Measurements from ENCODE around the gene HES4. TPM values are rescaled to one million over a fixed set of nuclear protein-coding genes. Genes with fewer than 3 reads are reported as not detected.
A peak's percentile ranks its signal among the peaks of the same experiment; 100 is the strongest.
"Not testable (repeated sequence)": the region's sequence is repeated elsewhere in the genome, so short reads cannot be mapped to it uniquely, and the experiment has no call there.

Gene HES4
- total and polyA plus RNA-seq, 7 experiments from 2014 or later, result 0.22 to 35.0 (median 1.8) TPM; not detected in 2

DNA sequence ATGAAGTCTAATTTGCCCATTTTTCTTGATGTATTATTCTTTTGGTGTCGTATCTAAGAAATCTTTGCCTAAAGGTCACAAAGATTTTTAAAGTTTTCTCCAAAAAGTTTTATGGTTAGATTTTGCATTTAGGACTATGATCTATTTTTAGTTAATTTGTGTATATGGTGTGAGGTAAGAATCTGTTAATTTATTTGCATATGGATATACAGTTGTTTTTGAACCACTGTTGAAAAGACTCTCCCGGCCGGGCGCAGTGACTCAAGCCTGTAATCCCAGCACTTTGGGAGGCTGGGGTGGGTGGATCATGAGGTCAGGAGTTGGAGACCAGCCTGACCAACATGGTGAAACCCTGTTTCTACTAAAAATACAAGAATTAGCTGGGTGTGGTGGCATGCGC is 11.8 kb downstream of the HES4 start:
- ATAC-seq; H3K36me3 ChIP-seq (ENCODE audit: control insufficient read depth in 2 of 3, insufficient read depth in 3 of 3, low read length in 3 of 3); H3K4me3 ChIP-seq (ENCODE audit: low read length); H3K4me1 ChIP-seq (ENCODE audit: control insufficient read depth in 2 of 2, insufficient read depth in 2 of 2, low read length in 2 of 2); intact Hi-C loops (cut with micrococcal nuclease); H3K36me3 Mint-ChIP-seq; H3K9me3 ChIP-seq (ENCODE audit: control insufficient read depth in 2 of 3, low read length in 3 of 3); CTCF ChIA-PET; H3K4me3 Mint-ChIP-seq; POLR2A ChIA-PET; H3K27me3 ChIP-seq (ENCODE audit: control insufficient read depth in 2 of 2, insufficient read depth in 2 of 2, low read length in 2 of 2); H3K4me1 Mint-ChIP-seq; DNase-seq; H3K27ac ChIP-seq (ENCODE audit: low read depth, low read length): not testable (repeated sequence)
- peaks cover 7 to 55% (median 34%) of the 10 kb centered on the region in 5 donors for H3K27me3 Mint-ChIP-seq
- peak overlapping the region in 1 of 9 donors; percentile 59 for H3K27ac Mint-ChIP-seq
- H3K9me3 Mint-ChIP-seq, result peaks cover 0 to 13% (median 6%) of the 10 kb centered on the region in 11 donors

DNA sequence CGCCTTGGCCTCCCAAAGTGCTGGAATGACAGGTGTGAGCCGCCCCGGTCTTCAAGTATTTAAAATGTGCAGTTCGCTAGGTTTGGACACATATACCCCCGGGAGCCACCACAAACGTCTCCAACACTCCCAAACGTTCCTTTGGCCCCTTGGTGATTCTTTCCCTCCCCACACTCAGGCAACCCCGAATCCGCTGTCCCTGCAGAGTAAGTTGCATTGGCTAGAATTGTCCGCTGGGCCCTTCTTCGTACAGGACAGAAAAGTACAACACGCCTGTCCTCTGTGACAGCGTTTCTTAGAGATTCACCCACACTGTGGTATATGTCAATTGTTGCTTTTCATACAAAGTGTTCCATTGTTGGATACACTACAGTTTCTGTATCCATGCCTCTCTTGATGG is 14.8 kb downstream of the HES4 start:
- Mint-ChIP-seq H3K36me3 (no peaks in the 10 kb centered on the region), H3K27ac (no peak overlapping the region), H3K4me3 (no peak overlapping the region), H3K4me1 (peaks cover 0 to 2% (median 0%) of the 10 kb centered on the region in 7 donors), H3K27me3 (peaks cover 8 to 48% (median 30%) of the 10 kb centered on the region in 5 donors), H3K9me3 (peaks cover 0 to 9% (median 0%) of the 10 kb centered on the region in 11 donors)
- Histone ChIP-seq H3K27ac (ENCODE audit: low read depth, low read length) (no peak overlapping the region), H3K27me3 (ENCODE audit: control insufficient read depth in 2 of 2, insufficient read depth in 2 of 2, low read length in 2 of 2) (no peaks in the 10 kb centered on the region), H3K36me3 (ENCODE audit: control insufficient read depth in 2 of 3, insufficient read depth in 3 of 3, low read length in 3 of 3) (no peaks in the 10 kb centered on the region), H3K4me1 (ENCODE audit: control insufficient read depth in 2 of 2, insufficient read depth in 2 of 2, low read length in 2 of 2) (no peaks in the 10 kb centered on the region), H3K9me3 (ENCODE audit: control insufficient read depth in 2 of 3, low read length in 3 of 3) (no peaks in the 10 kb centered on the region), H3K4me3 (ENCODE audit: low read length) (no peak overlapping the region)
- ChIA-PET POLR2A (no interaction called here), CTCF (interaction anchor here (0.6 to 4.7 kb wide), 5 partner anchors 17 to 1038 kb away, joined by 3 to 38 read pairs (median 4); no protein-coding TSS in a partner anchor)
- DNase-seq (no peak), ATAC-seq (no peak)
- intact Hi-C loops (cut with micrococcal nuclease), result loop anchor here in 1 of 2 donors (2.0 kb wide), 1 partner anchor 308 kb away; no protein-coding TSS in a partner anchor

DNA sequence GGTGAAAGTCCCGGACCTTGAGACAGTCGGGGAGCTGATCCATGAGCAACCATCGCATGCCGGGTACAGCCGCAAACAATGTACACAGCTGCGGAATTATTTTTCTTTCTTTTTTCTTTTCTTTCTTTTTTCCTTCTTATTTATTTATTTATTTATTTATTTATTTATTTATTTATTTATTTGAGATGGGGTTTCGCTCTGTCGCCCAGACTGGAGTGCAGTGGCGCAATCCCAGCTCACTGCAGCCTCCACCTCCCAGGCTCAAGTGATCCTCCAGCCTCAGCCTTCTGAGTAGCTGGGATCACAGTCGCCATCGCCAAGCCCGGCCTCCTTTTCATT is 15.5 kb downstream of the HES4 start:
- Histone ChIP-seq H3K4me3 (ENCODE audit: low read length) (no peak overlapping the region), H3K9me3 (ENCODE audit: control insufficient read depth in 2 of 3, low read length in 3 of 3) (no peaks in the 10 kb centered on the region), H3K36me3 (ENCODE audit: control insufficient read depth in 2 of 3, insufficient read depth in 3 of 3, low read length in 3 of 3) (no peaks in the 10 kb centered on the region), H3K4me1 (ENCODE audit: control insufficient read depth in 2 of 2, insufficient read depth in 2 of 2, low read length in 2 of 2) (no peaks in the 10 kb centered on the region), H3K27ac (ENCODE audit: low read depth, low read length) (no peak overlapping the region), H3K27me3 (ENCODE audit: control insufficient read depth in 2 of 2, insufficient read depth in 2 of 2, low read length in 2 of 2) (no peaks in the 10 kb centered on the region)
- Mint-ChIP-seq H3K27ac (no peak overlapping the region), H3K27me3 (peaks cover 7 to 43% (median 30%) of the 10 kb centered on the region in 5 donors), H3K9me3 (peaks cover 0 to 7% (median 0%) of the 10 kb centered on the region in 11 donors), H3K4me3 (no peak overlapping the region), H3K4me1 (peaks cover 0 to 2% (median 0%) of the 10 kb centered on the region in 7 donors), H3K36me3 (no peaks in the 10 kb centered on the region)
- POLR2A ChIA-PET, result no interaction called here
- DNase-seq (no peak), ATAC-seq (no peak)
- intact Hi-C loops (cut with micrococcal nuclease), result loop anchor here (1.0 to 5.0 kb wide), 5 partner anchors 17 to 308 kb away; no protein-coding TSS in a partner anchor
- CTCF ChIA-PET, result interaction anchor here (0.6 to 4.7 kb wide), 10 partner anchors 17 to 1039 kb away, joined by 3 to 38 read pairs (median 4); no protein-coding TSS in a partner anchor

DNA sequence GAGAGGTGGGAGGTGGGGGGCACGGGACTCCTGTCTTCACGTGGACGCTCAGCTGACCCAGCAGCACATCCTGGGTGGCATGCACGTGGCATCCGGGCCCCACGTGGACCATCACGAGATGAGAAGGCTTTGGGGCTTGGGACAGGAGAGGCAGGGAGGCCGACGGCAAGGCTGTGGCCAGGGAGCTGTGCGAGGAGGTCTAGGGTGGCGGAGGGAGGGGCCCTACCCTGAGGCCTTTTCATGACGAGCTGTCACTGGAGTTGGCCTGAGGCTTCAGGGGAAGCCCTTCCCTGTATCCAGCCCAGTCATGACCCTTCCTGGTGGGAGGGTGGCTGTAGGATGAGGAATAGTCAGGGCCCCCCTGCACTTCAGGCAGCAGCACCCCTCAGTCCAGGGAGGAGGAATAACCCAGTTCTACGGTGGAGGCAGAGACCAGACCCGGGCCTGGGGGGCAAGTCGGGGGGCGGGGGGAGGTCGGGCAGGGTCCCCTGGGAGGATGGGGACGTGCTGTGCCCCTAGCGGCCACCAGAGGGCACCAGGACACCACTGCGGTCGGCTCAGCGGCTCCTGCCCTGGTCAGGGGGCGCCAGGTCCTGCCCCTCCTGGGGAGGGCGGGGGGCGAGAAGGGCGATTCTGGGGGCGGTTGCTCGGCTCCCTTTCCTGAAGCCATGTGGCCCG is 16.0 kb downstream of the HES4 start:
- Histone ChIP-seq H3K9me3 (ENCODE audit: control insufficient read depth in 2 of 3, low read length in 3 of 3) (no peaks in the 10 kb centered on the region), H3K4me1 (ENCODE audit: control insufficient read depth in 2 of 2, insufficient read depth in 2 of 2, low read length in 2 of 2) (no peaks in the 10 kb centered on the region), H3K36me3 (ENCODE audit: control insufficient read depth in 2 of 3, insufficient read depth in 3 of 3, low read length in 3 of 3) (no peaks in the 10 kb centered on the region), H3K27me3 (ENCODE audit: control insufficient read depth in 2 of 2, insufficient read depth in 2 of 2, low read length in 2 of 2) (no peaks in the 10 kb centered on the region), H3K4me3 (ENCODE audit: low read length) (no peak overlapping the region), H3K27ac (ENCODE audit: low read depth, low read length) (no peak overlapping the region)
- Mint-ChIP-seq H3K4me3 (no peak overlapping the region), H3K4me1 (peaks cover 0 to 2% (median 0%) of the 10 kb centered on the region in 7 donors), H3K27ac (no peak overlapping the region), H3K36me3 (no peaks in the 10 kb centered on the region), H3K27me3 (peaks cover 7 to 38% (median 26%) of the 10 kb centered on the region in 5 donors), H3K9me3 (peaks cover 0 to 7% (median 0%) of the 10 kb centered on the region in 11 donors)
- ATAC-seq (peak; percentile 85), DNase-seq (peak in 7 of 9 donors; percentile 47 to 71 (median 62))
- ChIA-PET POLR2A (no interaction called here), CTCF (interaction anchor here (0.6 to 4.7 kb wide), 9 partner anchors 18 to 308 kb away, joined by 3 to 38 read pairs (median 4); no protein-coding TSS in a partner anchor)
- intact Hi-C loops (cut with micrococcal nuclease), result loop anchor here (1.0 to 5.0 kb wide), 5 partner anchors 17 to 309 kb away; no protein-coding TSS in a partner anchor

DNA sequence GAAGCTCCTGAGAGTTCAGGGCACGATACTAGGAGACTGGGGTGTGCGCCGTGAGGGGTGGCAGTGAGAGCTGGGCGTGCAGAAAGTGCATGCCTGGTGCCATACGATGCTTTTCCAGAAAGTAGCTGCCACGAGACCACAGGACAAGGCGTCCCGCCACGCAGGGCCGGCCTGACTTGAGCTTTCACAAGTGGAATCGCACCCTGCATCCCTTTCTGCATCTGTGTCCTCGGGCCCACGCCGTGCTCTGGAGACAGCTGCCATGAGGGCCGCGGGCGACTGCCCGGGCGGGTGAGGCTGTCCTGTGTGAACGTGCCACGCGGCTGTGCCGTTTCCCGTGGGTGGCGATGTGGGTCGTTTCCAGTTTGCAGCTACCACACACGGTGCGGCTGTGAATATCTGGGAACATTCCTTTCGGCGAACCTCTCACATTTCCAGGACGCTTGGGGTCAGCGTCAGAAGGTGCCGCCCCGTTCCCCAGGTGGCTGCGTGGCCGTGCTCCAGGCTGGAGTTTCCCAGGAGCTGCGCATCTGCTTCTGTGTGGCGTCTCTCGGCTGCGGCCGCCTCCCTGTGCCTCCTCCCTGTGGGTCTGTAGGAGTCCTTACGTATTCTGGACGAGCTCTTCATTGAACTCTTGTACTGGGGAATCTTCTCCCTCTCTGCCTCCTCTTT is 17.0 kb downstream of the HES4 start:
- no peak overlapping the region for H3K4me3 ChIP-seq (ENCODE audit: low read length)
- ATAC-seq, result no peak

DNA sequence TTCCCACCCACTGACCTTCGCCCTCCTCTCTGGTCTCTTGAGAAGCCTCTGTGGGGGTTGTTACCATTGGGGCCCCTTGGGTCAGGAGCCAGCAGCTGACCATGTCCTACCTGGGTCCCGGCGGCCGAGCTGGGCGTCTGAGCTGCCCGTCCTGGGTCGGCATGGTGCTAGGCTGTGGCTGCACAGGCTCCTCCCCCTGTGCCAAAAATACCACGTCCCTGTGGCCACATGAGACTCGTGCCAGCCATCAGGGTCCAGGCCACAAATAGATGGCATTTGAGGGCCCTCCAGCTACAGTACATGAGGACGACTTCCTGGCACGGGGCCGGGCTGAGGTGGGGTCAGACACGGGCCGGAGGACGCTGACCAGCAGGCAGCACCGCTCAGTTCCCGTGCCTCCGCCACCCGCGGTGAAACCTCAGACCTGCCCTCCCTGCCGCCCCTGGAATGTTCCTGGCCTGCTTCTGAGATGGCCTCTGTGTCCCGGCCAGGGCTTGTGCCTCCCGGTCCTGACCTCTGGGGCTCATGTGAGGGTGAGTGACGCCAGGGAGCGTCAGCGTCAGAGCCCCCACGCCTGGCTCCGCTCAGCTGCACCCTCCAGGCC is 17.8 kb downstream of the HES4 start, which contains the start of gene PERM1:
PERM1 (minus strand) TSS at position 139 of the 604 bp plus-strand sequence. CDS start 1,064 bp downstream, outside the sequence.
- Mint-ChIP-seq H3K9me3 (peaks cover 0 to 3% (median 0%) of the 10 kb centered on the region in 11 donors), H3K4me3 (no peak within 1 kb of the TSS), H3K27me3 (peaks cover 7 to 30% (median 16%) of the 10 kb centered on the region in 5 donors), H3K27ac (no peak within 1 kb of the TSS), H3K4me1 (peaks cover 0 to 4% (median 0%) of the 10 kb centered on the region in 7 donors), H3K36me3 (no peaks in the 10 kb centered on the region)
- no peaks in the 10 kb centered on the region for H3K27me3 ChIP-seq (ENCODE audit: control insufficient read depth in 2 of 2, insufficient read depth in 2 of 2, low read length in 2 of 2)
- no peak within 1 kb of the TSS for H3K27ac ChIP-seq (ENCODE audit: low read depth, low read length)
- ATAC-seq, result no peak
- CTCF ChIA-PET, result interaction anchor here (1.0 to 4.7 kb wide), 2 partner anchors 15 to 82 kb away, joined by 3 to 38 read pairs; no protein-coding TSS in a partner anchor
- no peak within 1 kb of the TSS for H3K4me3 ChIP-seq (ENCODE audit: low read length)
- H3K4me1 ChIP-seq (ENCODE audit: control insufficient read depth in 2 of 2, insufficient read depth in 2 of 2, low read length in 2 of 2), result no peaks in the 10 kb centered on the region
- no peaks in the 10 kb centered on the region for H3K36me3 ChIP-seq (ENCODE audit: control insufficient read depth in 2 of 3, insufficient read depth in 3 of 3, low read length in 3 of 3)
- no peaks in the 10 kb centered on the region for H3K9me3 ChIP-seq (ENCODE audit: control insufficient read depth in 2 of 3, low read length in 3 of 3)
- intact Hi-C loops (cut with micrococcal nuclease), result loop anchor here in 1 of 2 donors (5.0 kb wide), 1 partner anchor 310 kb away; no protein-coding TSS in a partner anchor
- DNase-seq, result peak in 1 of 9 donors; percentile 5
- POLR2A ChIA-PET, result interaction anchor here (1.2 kb wide), 1 partner anchor 140 kb away, joined by 3 read pairs; no protein-coding TSS in a partner anchor

More for the DNA sequence above, 17.0 kb downstream of the HES4 start:
- Mint-ChIP-seq H3K27ac (no peak overlapping the region), H3K4me1 (peaks cover 0 to 4% (median 0%) of the 10 kb centered on the region in 7 donors), H3K4me3 (no peak overlapping the region), H3K27me3 (peaks cover 7 to 30% (median 17%) of the 10 kb centered on the region in 5 donors), H3K36me3 (no peaks in the 10 kb centered on the region), H3K9me3 (peaks cover 0 to 3% (median 0%) of the 10 kb centered on the region in 11 donors)
- H3K4me1 ChIP-seq (ENCODE audit: control insufficient read depth in 2 of 2, insufficient read depth in 2 of 2, low read length in 2 of 2), result no peaks in the 10 kb centered on the region
- peak in 1 of 9 donors; percentile 4 for DNase-seq
- no peaks in the 10 kb centered on the region for H3K27me3 ChIP-seq (ENCODE audit: control insufficient read depth in 2 of 2, insufficient read depth in 2 of 2, low read length in 2 of 2)
- ChIA-PET CTCF (interaction anchor here (0.8 to 4.7 kb wide), 5 partner anchors 9 to 82 kb away, joined by 3 to 38 read pairs (median 6); no protein-coding TSS in a partner anchor), POLR2A (interaction anchor here (1.2 kb wide), 1 partner anchor 140 kb away, joined by 3 read pairs; no protein-coding TSS in a partner anchor)
- H3K36me3 ChIP-seq (ENCODE audit: control insufficient read depth in 2 of 3, insufficient read depth in 3 of 3, low read length in 3 of 3), result no peaks in the 10 kb centered on the region
- no peak overlapping the region for H3K27ac ChIP-seq (ENCODE audit: low read depth, low read length)
- intact Hi-C loops (cut with micrococcal nuclease), result loop anchor here in 1 of 2 donors (5.0 kb wide), 1 partner anchor 309 kb away; no protein-coding TSS in a partner anchor
- H3K9me3 ChIP-seq (ENCODE audit: control insufficient read depth in 2 of 3, low read length in 3 of 3), result no peaks in the 10 kb centered on the region

Measured in naive thymus-derived CD4-positive, alpha-beta T cell (primary cell).